IMR-90 (cell line): ENCODE measurements around the gene FGGY. TPM values are rescaled to one million over a fixed set of nuclear protein-coding genes. Genes with fewer than 3 reads are reported as not detected.

Experiments used
- ATAC-seq: fragments of 200-7000 bp; cut with Tn5 transposase; 2 replicates; pipeline ENCODE4 v1.9.1; 2020; ENCODE audit warnings: low read depth, mild to moderate bottlenecking, moderate library complexity
- BruUV-seq: library from RNA; stranded (reverse); fragments of 400-500 nt; replicated peaks from 2 replicates; lab custom pipeline; 2021; lab: Mats Ljungman, UMichigan
- CTCF ChIA-PET: fragments of 300-600 bp; formaldehyde crosslinking; extraction: SDS; loops from one replicate; lab custom pipeline; 2021; ENCODE audit warnings: antibody characterized with exemption; lab: Yijun Ruan, JAX
- POLR2A ChIA-PET: fragments of 300-600 bp; sonication (Branson Sonifier 250); formaldehyde crosslinking; loops from one replicate; lab custom pipeline; 2022; ENCODE audit warnings: antibody characterized with exemption; ENCODE audit not compliant: unreplicated experiment; lab: Charles Lee
- DNase-seq: peaks from one replicate; pipeline ENCODE4 v3.0.0; 2013
- H2AFZ ChIP-seq: replicated peaks from 2 replicates; pipeline ENCODE3; 2013; ENCODE audit warnings: low read length, mild to moderate bottlenecking; ENCODE audit not compliant: poor library complexity
- H2AK5ac ChIP-seq: 2 replicates; pipeline ENCODE4 v1.6.1; 2013; ENCODE audit warnings: low read depth, low read length, inconsistent platforms
- H2AK9ac ChIP-seq: replicated peaks from 2 replicates; pipeline ENCODE3; 2013; ENCODE audit warnings: mild to moderate bottlenecking, low read depth, low read length, moderate library complexity; ENCODE audit not compliant: poor library complexity
- H2BK120ac ChIP-seq: 2 replicates; pipeline ENCODE4 v1.6.1; 2013; ENCODE audit warnings: low read depth, low read length, inconsistent platforms
- H2BK15ac ChIP-seq: 3 replicates; pipeline ENCODE4 v1.6.1; 2013; ENCODE audit warnings: low read depth, low read length, inconsistent platforms
- H2BK20ac ChIP-seq: 2 replicates; pipeline ENCODE4 v1.6.1; 2013; ENCODE audit warnings: low read depth, mild to moderate bottlenecking, inconsistent platforms, low read length, moderate library complexity
- H2BK5ac ChIP-seq: 2 replicates; pipeline ENCODE4 v1.6.1; 2013; ENCODE audit warnings: mild to moderate bottlenecking, low read depth, low read length, inconsistent platforms; ENCODE audit not compliant: poor library complexity, severe bottlenecking
- H3K14ac ChIP-seq: replicated peaks from 2 replicates; pipeline ENCODE4 v1.6.1; 2013; ENCODE audit warnings: low read depth, low read length, inconsistent platforms
- H3K18ac ChIP-seq: 2 replicates; pipeline ENCODE4 v1.6.1; 2013; ENCODE audit warnings: low read depth, low read length, control low read depth
- H3K23ac ChIP-seq: 2 replicates; pipeline ENCODE4 v1.6.1; 2013; ENCODE audit warnings: low read depth, low read length, inconsistent platforms
- H3K27ac ChIP-seq: 2 replicates; pipeline ENCODE4 v1.5.1; 2013; ENCODE audit warnings: mild to moderate bottlenecking, control low read depth, low read length; ENCODE audit not compliant: insufficient read depth
- H3K27me3 ChIP-seq: 2 replicates; pipeline ENCODE4 v1.6.1; 2013; ENCODE audit warnings: low read length; ENCODE audit not compliant: control insufficient read depth, insufficient read depth
- H3K36me3 ChIP-seq: 2 replicates; pipeline ENCODE4 v1.6.1; 2013; ENCODE audit warnings: low read length, mixed read lengths; ENCODE audit not compliant: control insufficient read depth, insufficient read depth
- H3K4ac ChIP-seq: 2 replicates; pipeline ENCODE4 v1.6.1; 2013; ENCODE audit warnings: low read depth, low read length, inconsistent platforms
- H3K4me1 ChIP-seq: 2 replicates; pipeline ENCODE4 v1.6.1; 2013; ENCODE audit warnings: low read length, mixed read lengths; ENCODE audit not compliant: control insufficient read depth, insufficient read depth
- H3K4me2 ChIP-seq: 2 replicates; pipeline ENCODE4 v1.6.1; 2013; ENCODE audit warnings: low read depth, mild to moderate bottlenecking, control low read depth, low read length, moderate library complexity
- H3K4me3 ChIP-seq: 2 replicates; pipeline ENCODE4 v1.5.1; 2013; ENCODE audit warnings: low read depth, mild to moderate bottlenecking, control low read depth, low read length, moderate library complexity; ENCODE audit not compliant: insufficient read depth
- H3K56ac ChIP-seq: 2 replicates; pipeline ENCODE4 v1.6.1; 2013; ENCODE audit warnings: low read length, inconsistent platforms; ENCODE audit not compliant: insufficient read depth; ENCODE audit errors: extremely low read depth
- H3K79me1 ChIP-seq, 2 experiments: 2 replicates each; pipeline ENCODE4 v1.6.1; 2013; ENCODE audit warnings: low read length in 2 of 2, inconsistent platforms in 1 of 2, low read depth in 1 of 2
- H3K9ac ChIP-seq: 2 replicates; pipeline ENCODE4 v1.6.1; 2013; ENCODE audit warnings: low read depth, low read length, control low read depth
- H3K9me1 ChIP-seq: 2 replicates; pipeline ENCODE4 v1.6.1; 2013; ENCODE audit warnings: low read length, inconsistent platforms; ENCODE audit not compliant: insufficient read depth
- H3K9me3 ChIP-seq: 2 replicates; pipeline ENCODE4 v1.6.1; 2013; ENCODE audit warnings: low read length; ENCODE audit not compliant: control insufficient read depth, insufficient read depth
- H4K20me1 ChIP-seq: 2 replicates; pipeline ENCODE4 v1.6.1; 2013; ENCODE audit warnings: low read length, inconsistent platforms; ENCODE audit not compliant: insufficient read depth
- H4K5ac ChIP-seq: 2 replicates; pipeline ENCODE4 v1.6.1; 2013; ENCODE audit warnings: mild to moderate bottlenecking, low read depth, low read length, control low read depth
- H4K8ac ChIP-seq, 2 experiments: 2 replicates each; pipeline ENCODE4 v1.6.1; 2013; ENCODE audit warnings: low read depth in 2 of 2, low read length in 2 of 2, control low read depth in 1 of 2, inconsistent platforms in 1 of 2
- H4K91ac ChIP-seq: 2 replicates; pipeline ENCODE4 v1.6.1; 2013; ENCODE audit warnings: low read depth, low read length, inconsistent platforms; ENCODE audit not compliant: insufficient read depth
- BHLHE40 ChIP-seq: fragments of 150-350 bp; IDR thresholded peaks from 2 replicates; pipeline ENCODE4 v1.6.1; 2016; ENCODE audit warnings: mild to moderate bottlenecking, low read depth, low read length
- RFX5 ChIP-seq: IDR thresholded peaks from 2 replicates; pipeline ENCODE4 v1.8.0; 2012; ENCODE audit warnings: low read depth, mild to moderate bottlenecking, low read length, moderate library complexity
- SMC3 ChIP-seq: fragments of 150-350 bp; IDR thresholded peaks from 2 replicates; pipeline ENCODE4 v1.6.1; 2016; ENCODE audit warnings: low read depth, mild to moderate bottlenecking, antibody characterized with exemption, low read length, moderate library complexity
- WGBS, 2 experiments: methylation state at CpG; one replicate each; pipeline versions ENCODE4 v1.1.5 to v1.1.7; 2013; ENCODE audit warnings: missing lambda C conversion rate in 2 of 2; ENCODE audit not compliant: insufficient read length in 1 of 2; ENCODE audit errors: extremely low coverage in 2 of 2; 5-methylcytosine and 5-hydroxymethylcytosine counted together
- dilution Hi-C: fragments of 300-500 bp; cut with HindIII; formaldehyde crosslinking; loops from one replicate; pipeline ENCODE4 v1.14.3; 2018; ENCODE audit warnings: low sequenced_read_pairs; ENCODE audit not compliant: unreplicated experiment
- in situ Hi-C: fragments of 300-500 bp; cut with MboI; formaldehyde crosslinking; loops from 3 replicates; pipeline ENCODE4 v1.14.3; 2019; ENCODE audit warnings: low sequenced_read_pairs, inconsistent platforms, mixed read lengths
- intact Hi-C: fragments of 100-400 bp; cut with micrococcal nuclease; formaldehyde crosslinking; loops from 2 replicates; pipeline ENCODE4 v1.10.0; 2022
- polyA plus RNA-seq, 3 experiments: library from polyadenylated mRNA; depleted of rRNA; stranded (reverse); fragments of >200 nt; gene quantifications; 2 replicates each; pipeline ENCODE4 v1.2.3, GENCODE V29; 2012; ENCODE audit warnings: low replicate concordance in 1 of 3
- total RNA-seq: library from RNA; depleted of rRNA; stranded (reverse); fragments of >200 nt; gene quantifications from 2 replicates; pipeline ENCODE4 v1.2.3, GENCODE V29; 2012

Gene FGGY
- total and polyA plus RNA-seq, 2 of the 4 experiments (the other 2 are of a cell fraction): 5.6 to 14.0 TPM

- TF ChIP-seq SMC3: no peak
- TF ChIP-seq BHLHE40: no peak
Observed at GRCh38 chr1:59432531-59433439, 135.9 kb downstream of the FGGY start (continued).

GRCh38 chr1:59433440-59433813, 136.5 kb downstream of the FGGY start:
- Histone ChIP-seq H3K14ac (no peak overlapping the region), H3K56ac (no peak overlapping the region), H3K9me3 (no peaks in the 10 kb centered on the region), H4K20me1 (no peaks in the 10 kb centered on the region), H2BK5ac (no peak overlapping the region), H2BK15ac (no peak overlapping the region), H3K27ac (no peak overlapping the region), H2BK20ac (no peak overlapping the region), H3K4me3 (no peak overlapping the region), H3K79me1 (no peaks in the 10 kb centered on the region), H4K5ac (peak overlapping the region; percentile 38; the same call in 1 of the 2 replicates), H3K18ac (no peak overlapping the region), H2BK120ac (peak overlapping the region; percentile 35; the same call in 1 of the 2 replicates), H3K4me1 (peaks cover 7% of the 10 kb centered on the region), H2AFZ (no peak overlapping the region), H3K9me1 (peaks cover 7% of the 10 kb centered on the region; the same call in 1 of the 2 replicates), H2AK9ac (no peak overlapping the region), H3K4ac (no peak overlapping the region; the same call in 1 of the 2 replicates), H3K36me3 (no peaks in the 10 kb centered on the region), H4K8ac (no peak overlapping the region), H3K23ac (no peak overlapping the region), H2AK5ac (no peak overlapping the region; the same call in 1 of the 2 replicates), H3K9ac (no peak overlapping the region), H3K4me2 (no peak overlapping the region), H4K91ac (peak overlapping the region; percentile 26; the same call in 1 of the 2 replicates), H3K27me3 (no peaks in the 10 kb centered on the region)
- ChIA-PET POLR2A (no interaction called here), CTCF (no interaction called here)
- no peak for DNase-seq
- no peak for ATAC-seq
- BruUV-seq: no TSS peak
- TF ChIP-seq BHLHE40 (no peak), RFX5 (no peak)
- 88% methylated on average over 3 of the region's 6 CpGs; no CpG with 5 or more reads in 1 of the 2 experiments for WGBS, 2 experiments
- dilution Hi-C loops: no loop called here
- intact Hi-C loops: loop anchor here (10.0 kb wide), 1 partner anchor 649 kb away; the partner anchor contains the start of gene JUN
- in situ Hi-C loops: no loop called here
